HCT116 (cell line): ENCODE data around the gene CA10. TPM values are rescaled to one million over a fixed set of nuclear protein-coding genes. Genes with fewer than 3 reads are reported as not detected.

ENCODE experiments used
- ATAC-seq: fragments of 200-7000 bp; cut with Tn5 transposase; 2 replicates; pipeline ENCODE4 v1.9.1; 2020; ENCODE audit warnings: mild to moderate bottlenecking, moderate library complexity
- BruUV-seq: library from RNA; stranded (reverse); fragments of 400-500 nt; replicated peaks from 2 replicates; lab custom pipeline; 2021; lab: Mats Ljungman, UMichigan
- CTCF ChIA-PET: fragments of 300-600 bp; sonication (Branson Sonifier 250); formaldehyde crosslinking; loops from one replicate; lab custom pipeline; 2021; ENCODE audit warnings: antibody characterized with exemption; lab: Charles Lee
- POLR2A ChIA-PET: fragments of 300-600, 350-600 bp; sonication (Branson Sonifier 250); formaldehyde crosslinking; loops from one replicate; lab custom pipeline; 2021; ENCODE audit warnings: antibody characterized with exemption; lab: Charles Lee
- RAD21 ChIA-PET, 2 experiments: fragments of 300-600 bp; sonication (Branson Sonifier 250); formaldehyde crosslinking; loops; one replicate each; lab custom pipeline; 2023; ENCODE audit warnings: low total read pairs in 2 of 2; ENCODE audit not compliant: uncharacterized antibody in 2 of 2, unreplicated experiment in 2 of 2, low non-redundant PET in 1 of 2; lab: Charles Lee
- DNase-seq: peaks from one replicate; pipeline ENCODE4 v3.0.0-alpha.2; 2010; ENCODE audit warnings: low read depth, low spot score
- H2AFZ ChIP-seq: fragments of 200-600 bp; shearing (Covaris generic), sonication (generic); 2 replicates; pipeline ENCODE4 v1.6.1; 2017; ENCODE audit warnings: low read depth, mixed run types, mixed read lengths, antibody characterized with exemption, low read length; ENCODE audit not compliant: poor library complexity, severe bottlenecking
- H3K27ac ChIP-seq: 2 replicates; pipeline ENCODE4 v1.5.1; 2012; ENCODE audit warnings: low read depth, low read length
- H3K27me3 ChIP-seq: fragments of 200-600 bp; sonication (generic); 2 replicates; pipeline ENCODE4 v1.6.1; 2016; ENCODE audit warnings: mixed run types, low read length, mixed read lengths; ENCODE audit not compliant: insufficient read depth
- H3K36me3 ChIP-seq, 2 experiments: fragments of 200-500 bp in 1 of 2; fragments of 200-600 bp in 1 of 2; sonication (Bioruptor generic) in 1 of 2; sonication (generic) in 1 of 2; 2 replicates each; pipeline versions ENCODE4 v1.5.1 to v1.6.1; 2014 to 2016; ENCODE audit warnings: low read length in 2 of 2, inconsistent platforms in 1 of 2, mixed read lengths in 1 of 2, mixed run types in 1 of 2; ENCODE audit not compliant: insufficient read depth in 2 of 2, control insufficient read depth in 1 of 2
- H3K4me1 ChIP-seq, 2 experiments: fragments of 200-600 bp in 1 of 2; sonication (generic) in 1 of 2; 2 replicates each; pipeline versions ENCODE4 v1.5.1 to v1.6.1; 2012 to 2017; ENCODE audit warnings: low read length in 2 of 2, inconsistent platforms in 1 of 2, mild to moderate bottlenecking in 1 of 2, mixed read lengths in 1 of 2, mixed run types in 1 of 2, moderate library complexity in 1 of 2; ENCODE audit not compliant: insufficient read depth in 2 of 2, control insufficient read depth in 1 of 2
- H3K4me2 ChIP-seq: fragments of 200-600 bp; sonication (generic); 2 replicates; pipeline ENCODE4 v1.6.1; 2017; ENCODE audit warnings: mixed run types, low read length, mixed read lengths
- H3K4me3 ChIP-seq, 2 experiments: fragments of 200-600 bp in 1 of 2; sonication (generic) in 1 of 2; replicated peaks in 1 of 2; 2 replicates each; pipeline ENCODE4 v1.5.1; 2011 to 2016; ENCODE audit warnings: low read length in 2 of 2, control low read depth in 1 of 2, low read depth in 1 of 2, mild to moderate bottlenecking in 1 of 2, mixed read lengths in 1 of 2, mixed run types in 1 of 2
- H3K79me2 ChIP-seq: fragments of 200-600 bp; sonication (generic); 2 replicates; pipeline ENCODE4 v1.6.1; 2017; ENCODE audit warnings: mild to moderate bottlenecking, mixed run types, low read length, moderate library complexity, mixed read lengths; ENCODE audit not compliant: insufficient read depth
- H3K9ac ChIP-seq: fragments of 200-600 bp; sonication (generic); 2 replicates; pipeline ENCODE4 v1.6.1; 2016; ENCODE audit warnings: low read length, mixed read lengths
- H3K9me2 ChIP-seq: fragments of 200-600 bp; sonication (generic), shearing (Covaris generic); 2 replicates; pipeline ENCODE4 v1.6.1; 2017; ENCODE audit warnings: mixed run types, mild to moderate bottlenecking, moderate library complexity; ENCODE audit not compliant: insufficient read depth
- H3K9me3 ChIP-seq, 2 experiments: fragments of 200-500 bp in 1 of 2; fragments of 200-600 bp in 1 of 2; sonication (Bioruptor generic) in 1 of 2; sonication (generic) in 1 of 2; 2 replicates each; pipeline ENCODE4 v1.6.1; 2014 to 2017; ENCODE audit warnings: low read length in 2 of 2, mixed read lengths in 2 of 2, inconsistent platforms in 1 of 2, low read depth in 1 of 2, mild to moderate bottlenecking in 1 of 2, mixed run types in 1 of 2, moderate library complexity in 1 of 2; ENCODE audit not compliant: control insufficient read depth in 1 of 2, insufficient read depth in 1 of 2
- H4K20me1 ChIP-seq: fragments of 200-600 bp; sonication (generic), shearing (Covaris generic); 2 replicates; pipeline ENCODE4 v1.6.1; 2017; ENCODE audit warnings: mixed run types, mild to moderate bottlenecking, moderate library complexity; ENCODE audit not compliant: insufficient read depth
- CEBPB ChIP-seq: IDR thresholded peaks from 2 replicates; pipeline ENCODE4 v1.6.1; 2012; ENCODE audit warnings: low read depth
- ELF1 ChIP-seq: IDR thresholded peaks from 2 replicates; pipeline ENCODE4 v1.6.1; 2012; ENCODE audit warnings: low read depth, borderline replicate concordance
- EZH2 ChIP-seq: fragments of 200-600 bp; sonication (generic); IDR thresholded peaks from 2 replicates; pipeline ENCODE4 v1.6.1; 2017; ENCODE audit warnings: antibody characterized with exemption, mixed run types
- JUND ChIP-seq: IDR thresholded peaks from 2 replicates; pipeline ENCODE4 v1.6.1; 2012
- POLR2A ChIP-seq: IDR thresholded peaks from 2 replicates; pipeline ENCODE4 v1.7.0; 2011; ENCODE audit warnings: borderline replicate concordance; ENCODE audit not compliant: insufficient read depth, insufficient read length; ENCODE audit errors: extremely low read depth
- POLR2AphosphoS5 ChIP-seq: IDR thresholded peaks from 2 replicates; pipeline ENCODE4 v1.6.1; 2011; ENCODE audit warnings: mild to moderate bottlenecking, low read depth, low read length, moderate library complexity
- SIN3A ChIP-seq: IDR thresholded peaks from 2 replicates; pipeline ENCODE4 v1.6.1; 2012; ENCODE audit warnings: low read depth
- SRF ChIP-seq: IDR thresholded peaks from 2 replicates; pipeline ENCODE4 v1.6.1; 2012; ENCODE audit warnings: low read depth
- TCF7L2 ChIP-seq: IDR thresholded peaks from 2 replicates; pipeline ENCODE4 v1.7.0; 2011; ENCODE audit warnings: borderline replicate concordance, inconsistent platforms; ENCODE audit not compliant: insufficient read depth, insufficient read length; ENCODE audit errors: extremely low read depth
- YY1 ChIP-seq: IDR thresholded peaks from 2 replicates; pipeline ENCODE4 v1.6.1; 2011; ENCODE audit warnings: low read length, low read depth, moderate library complexity, mild to moderate bottlenecking; ENCODE audit not compliant: insufficient replicate concordance; ENCODE audit errors: extremely low read depth
- intact Hi-C: fragments of 100-400 bp; cut with micrococcal nuclease; formaldehyde crosslinking; loops from 2 replicates; pipeline ENCODE4 v1.10.0; 2022
- total RNA-seq: library from RNA; stranded (reverse); gene quantifications from one replicate; pipeline ENCODE4 v1.2.1, GENCODE V29; 2021; ENCODE audit not compliant: unreplicated experiment
- TF ChIP-seq, protein P1 (sequence below), 3 experiments: fragments of 200-600 bp in 1 of 3; sonication (generic) in 1 of 3; IDR thresholded peaks in 2 of 3; conservative IDR thresholded peaks in 1 of 3; 2 replicates each; pipeline ENCODE4 v1.5.1; 2012 to 2017; ENCODE audit warnings: low read depth in 2 of 3, low read length in 2 of 3, antibody characterized with exemption in 1 of 3, borderline replicate concordance in 1 of 3, control low read depth in 1 of 3, mild to moderate bottlenecking in 1 of 3, mixed read lengths in 1 of 3, mixed run types in 1 of 3, moderate library complexity in 1 of 3; ENCODE audit not compliant: insufficient read depth in 1 of 3
- TF ChIP-seq, protein P2 (sequence below): IDR thresholded peaks from 2 replicates; pipeline ENCODE4 v1.6.1; 2012; ENCODE audit warnings: low read depth
- TF ChIP-seq, protein P3 (sequence below): IDR thresholded peaks from 2 replicates; pipeline ENCODE4 v1.6.1; 2012
- TF ChIP-seq, protein P4 (sequence below): IDR thresholded peaks from 2 replicates; pipeline ENCODE4 v1.6.1; 2012

Gene CA10
- total RNA-seq, 1 experiment from 2014 or later: not detected

DNA sequence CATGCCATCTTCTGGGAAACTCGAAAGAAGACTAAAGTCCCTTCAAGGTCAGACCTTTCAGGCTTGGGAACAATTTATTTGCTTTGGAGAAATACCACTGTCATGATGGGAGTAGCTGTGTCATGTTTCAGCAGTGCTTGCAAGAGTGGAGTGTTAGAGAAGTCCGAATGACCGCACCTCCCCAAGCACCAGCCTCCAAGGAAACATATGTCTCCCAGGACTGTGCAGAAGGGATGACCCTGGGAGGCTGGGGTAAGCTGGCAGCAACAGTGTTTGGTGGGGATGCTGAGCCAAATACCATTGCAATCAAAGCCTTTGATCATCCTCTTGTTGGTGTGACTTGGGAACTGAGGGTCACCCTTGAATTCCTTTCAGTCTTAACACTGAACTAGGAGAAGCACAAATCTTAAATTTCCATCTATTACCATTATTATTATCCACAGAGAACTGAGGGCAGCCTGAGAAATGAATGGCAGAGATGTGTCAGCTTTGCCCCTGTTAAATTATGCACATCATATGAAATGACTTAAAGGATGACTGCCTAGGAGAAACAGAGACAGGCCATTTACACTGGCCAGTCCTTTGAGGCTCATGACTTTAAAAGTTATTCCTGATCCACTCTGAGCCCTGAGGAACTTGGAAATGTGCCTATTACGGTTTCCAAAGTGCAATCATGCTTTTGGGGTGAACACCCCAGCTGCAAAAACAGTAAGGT lies 244.9 kb downstream of the CA10 start:
- Histone ChIP-seq H2AFZ (no peak overlapping the region), H3K4me3 (no peak overlapping the region), H3K9me2 (no peaks in the 10 kb centered on the region), H3K79me2 (no peaks in the 10 kb centered on the region), H3K27ac (no peak overlapping the region), H3K4me1 (no peaks in the 10 kb centered on the region), H4K20me1 (no peaks in the 10 kb centered on the region), H3K4me2 (no peak overlapping the region), H3K9ac (no peak overlapping the region), H3K36me3 (no peaks in the 10 kb centered on the region), H3K27me3 (no peaks in the 10 kb centered on the region), H3K9me3 (peaks cover 0 to 5% of the 10 kb centered on the region in 2 experiments; a peak in 1 of 4 replicates)
- no peak for ATAC-seq
- intact Hi-C loops: no loop called here
- RAD21 ChIA-PET: no interaction called here
- no peak for DNase-seq
- POLR2A ChIA-PET: no interaction called here
- TF ChIP-seq POLR2A (no peak), ELF1 (no peak), EZH2 (no peak)
- TF ChIP-seq, protein P1, sequence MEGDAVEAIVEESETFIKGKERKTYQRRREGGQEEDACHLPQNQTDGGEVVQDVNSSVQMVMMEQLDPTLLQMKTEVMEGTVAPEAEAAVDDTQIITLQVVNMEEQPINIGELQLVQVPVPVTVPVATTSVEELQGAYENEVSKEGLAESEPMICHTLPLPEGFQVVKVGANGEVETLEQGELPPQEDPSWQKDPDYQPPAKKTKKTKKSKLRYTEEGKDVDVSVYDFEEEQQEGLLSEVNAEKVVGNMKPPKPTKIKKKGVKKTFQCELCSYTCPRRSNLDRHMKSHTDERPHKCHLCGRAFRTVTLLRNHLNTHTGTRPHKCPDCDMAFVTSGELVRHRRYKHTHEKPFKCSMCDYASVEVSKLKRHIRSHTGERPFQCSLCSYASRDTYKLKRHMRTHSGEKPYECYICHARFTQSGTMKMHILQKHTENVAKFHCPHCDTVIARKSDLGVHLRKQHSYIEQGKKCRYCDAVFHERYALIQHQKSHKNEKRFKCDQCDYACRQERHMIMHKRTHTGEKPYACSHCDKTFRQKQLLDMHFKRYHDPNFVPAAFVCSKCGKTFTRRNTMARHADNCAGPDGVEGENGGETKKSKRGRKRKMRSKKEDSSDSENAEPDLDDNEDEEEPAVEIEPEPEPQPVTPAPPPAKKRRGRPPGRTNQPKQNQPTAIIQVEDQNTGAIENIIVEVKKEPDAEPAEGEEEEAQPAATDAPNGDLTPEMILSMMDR (IDR thresholded peaks at IDR 0.05 in 2 of 3, conservative IDR thresholded peaks at IDR 0.05 in 1 of 3; ENCODE audit: borderline replicate concordance in 1 of 3, insufficient read depth in 1 of 3, low read depth in 2 of 3, low read length in 2 of 3): no peak
- CTCF ChIA-PET: no interaction called here
- BruUV-seq: no TSS peak

DNA sequence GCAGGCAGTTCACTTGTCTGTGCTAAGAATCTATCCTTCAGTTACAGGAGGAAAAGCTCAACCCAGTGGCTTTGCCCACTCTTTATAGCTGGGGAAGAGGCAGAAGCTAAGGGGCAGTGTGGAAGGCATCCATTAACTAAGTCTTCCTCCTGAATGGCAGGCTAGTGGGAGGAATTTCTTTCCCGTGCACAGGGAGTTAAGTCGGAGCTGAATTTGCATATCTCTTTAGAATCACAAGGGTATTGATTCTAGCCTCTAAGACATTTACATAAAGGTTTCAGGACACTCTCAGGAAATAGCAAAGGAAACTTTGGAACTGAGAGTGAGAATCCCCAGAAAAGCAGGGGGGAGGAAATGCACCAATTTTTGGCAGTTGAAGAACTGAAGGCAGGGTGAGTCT lies 245.6 kb downstream of the CA10 start:
- Histone ChIP-seq H2AFZ (no peak overlapping the region), H3K9me3 (peaks cover under 1 to 5% of the 10 kb centered on the region in 2 experiments; a peak in 1 of 4 replicates), H3K27ac (no peak overlapping the region), H3K4me3 (no peak overlapping the region), H3K27me3 (no peaks in the 10 kb centered on the region), H4K20me1 (no peaks in the 10 kb centered on the region), H3K9me2 (no peaks in the 10 kb centered on the region), H3K4me1 (no peaks in the 10 kb centered on the region), H3K4me2 (no peak overlapping the region), H3K79me2 (no peaks in the 10 kb centered on the region), H3K36me3 (no peaks in the 10 kb centered on the region), H3K9ac (no peak overlapping the region)
- no peak for DNase-seq
- ChIA-PET RAD21 (no interaction called here), CTCF (no interaction called here), POLR2A (no interaction called here)
- BruUV-seq: no TSS peak
- intact Hi-C loops: no loop called here
- ATAC-seq: no peak
- TF ChIP-seq POLR2AphosphoS5 (no peak), SRF (no peak), YY1 (no peak), POLR2A (no peak), SIN3A (no peak), ELF1 (no peak), TCF7L2 (no peak), JUND (no peak), CEBPB (no peak)
- TF ChIP-seq, protein P2, sequence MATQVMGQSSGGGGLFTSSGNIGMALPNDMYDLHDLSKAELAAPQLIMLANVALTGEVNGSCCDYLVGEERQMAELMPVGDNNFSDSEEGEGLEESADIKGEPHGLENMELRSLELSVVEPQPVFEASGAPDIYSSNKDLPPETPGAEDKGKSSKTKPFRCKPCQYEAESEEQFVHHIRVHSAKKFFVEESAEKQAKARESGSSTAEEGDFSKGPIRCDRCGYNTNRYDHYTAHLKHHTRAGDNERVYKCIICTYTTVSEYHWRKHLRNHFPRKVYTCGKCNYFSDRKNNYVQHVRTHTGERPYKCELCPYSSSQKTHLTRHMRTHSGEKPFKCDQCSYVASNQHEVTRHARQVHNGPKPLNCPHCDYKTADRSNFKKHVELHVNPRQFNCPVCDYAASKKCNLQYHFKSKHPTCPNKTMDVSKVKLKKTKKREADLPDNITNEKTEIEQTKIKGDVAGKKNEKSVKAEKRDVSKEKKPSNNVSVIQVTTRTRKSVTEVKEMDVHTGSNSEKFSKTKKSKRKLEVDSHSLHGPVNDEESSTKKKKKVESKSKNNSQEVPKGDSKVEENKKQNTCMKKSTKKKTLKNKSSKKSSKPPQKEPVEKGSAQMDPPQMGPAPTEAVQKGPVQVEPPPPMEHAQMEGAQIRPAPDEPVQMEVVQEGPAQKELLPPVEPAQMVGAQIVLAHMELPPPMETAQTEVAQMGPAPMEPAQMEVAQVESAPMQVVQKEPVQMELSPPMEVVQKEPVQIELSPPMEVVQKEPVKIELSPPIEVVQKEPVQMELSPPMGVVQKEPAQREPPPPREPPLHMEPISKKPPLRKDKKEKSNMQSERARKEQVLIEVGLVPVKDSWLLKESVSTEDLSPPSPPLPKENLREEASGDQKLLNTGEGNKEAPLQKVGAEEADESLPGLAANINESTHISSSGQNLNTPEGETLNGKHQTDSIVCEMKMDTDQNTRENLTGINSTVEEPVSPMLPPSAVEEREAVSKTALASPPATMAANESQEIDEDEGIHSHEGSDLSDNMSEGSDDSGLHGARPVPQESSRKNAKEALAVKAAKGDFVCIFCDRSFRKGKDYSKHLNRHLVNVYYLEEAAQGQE: no peak
- TF ChIP-seq, protein P3, sequence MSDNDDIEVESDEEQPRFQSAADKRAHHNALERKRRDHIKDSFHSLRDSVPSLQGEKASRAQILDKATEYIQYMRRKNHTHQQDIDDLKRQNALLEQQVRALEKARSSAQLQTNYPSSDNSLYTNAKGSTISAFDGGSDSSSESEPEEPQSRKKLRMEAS: no peak
- TF ChIP-seq, protein P4, sequence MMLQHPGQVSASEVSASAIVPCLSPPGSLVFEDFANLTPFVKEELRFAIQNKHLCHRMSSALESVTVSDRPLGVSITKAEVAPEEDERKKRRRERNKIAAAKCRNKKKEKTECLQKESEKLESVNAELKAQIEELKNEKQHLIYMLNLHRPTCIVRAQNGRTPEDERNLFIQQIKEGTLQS: no peak
